Measurements from ENCODE around the gene GATC. TPM values are rescaled to one million over a fixed set of nuclear protein-coding genes. Genes with fewer than 3 reads are reported as not detected.

Gene GATC
- total and polyA plus RNA-seq, 2 experiments from 2014 or later = 18.5 to 20.1 TPM

DNA sequence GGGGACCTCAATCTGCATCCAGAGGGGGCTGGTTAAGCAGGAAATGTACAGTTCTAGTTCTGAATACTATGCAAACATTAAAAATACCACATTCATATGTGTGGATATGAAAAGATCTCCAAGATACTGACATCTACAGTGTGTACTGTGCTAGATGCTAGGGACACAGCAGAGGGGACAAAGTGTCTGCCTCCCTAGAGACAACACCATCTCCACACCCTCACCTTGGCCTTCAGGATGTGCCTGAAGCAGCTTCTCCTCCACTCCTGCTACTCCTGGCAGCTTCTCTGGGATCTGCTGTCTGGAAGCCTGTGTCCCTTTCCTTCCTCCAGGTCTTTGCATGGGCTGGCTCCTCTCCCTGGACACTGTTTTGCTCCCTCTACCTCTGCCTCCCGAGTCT lies 34.0 kb downstream of the GATC start:
- H3K27me3 ChIP-seq (ENCODE audit: insufficient read depth) = no peaks in the 10 kb centered on the region
- DNase-seq (ENCODE audit: low spot score) (no peak), ATAC-seq (no peak)
- no peaks in the 10 kb centered on the region for H3K36me3 Mint-ChIP-seq (ENCODE audit: low read depth)
- H3K4me2 ChIP-seq = no peak overlapping the region
- H4K20me1 ChIP-seq (replicated peaks; ENCODE audit: insufficient read depth) = 0 out of 2 replicates have a peak, but pooled peaks cover 4% of the 10 kb centered on the region
- no peak overlapping the region for H3K4me3 ChIP-seq
- no peaks in the 10 kb centered on the region for H3K9me2 ChIP-seq (ENCODE audit: insufficient read depth)
- H3K4me3 Mint-ChIP-seq = no peak overlapping the region
- no peaks in the 10 kb centered on the region for H3F3A ChIP-seq (replicated peaks; ENCODE audit: low read depth)
- H2AFZ ChIP-seq = no peak overlapping the region
- H3K79me2 ChIP-seq (replicated peaks; ENCODE audit: insufficient read depth) = no peaks in the 10 kb centered on the region
- peaks cover 8% of the 10 kb centered on the region for H3K27me3 Mint-ChIP-seq (ENCODE audit: insufficient read depth, low read depth, poor library complexity)
- no peaks in the 10 kb centered on the region; the same call in 1 of the 2 replicates for H3K4me1 ChIP-seq (ENCODE audit: insufficient read depth)
- H3K4me1 Mint-ChIP-seq = peaks cover 8% of the 10 kb centered on the region
- TF ChIP-seq STAT1 (IDR thresholded peaks at IDR 0.05; ENCODE audit: unreplicated experiment) = no peak
- TF ChIP-seq, protein P1, sequence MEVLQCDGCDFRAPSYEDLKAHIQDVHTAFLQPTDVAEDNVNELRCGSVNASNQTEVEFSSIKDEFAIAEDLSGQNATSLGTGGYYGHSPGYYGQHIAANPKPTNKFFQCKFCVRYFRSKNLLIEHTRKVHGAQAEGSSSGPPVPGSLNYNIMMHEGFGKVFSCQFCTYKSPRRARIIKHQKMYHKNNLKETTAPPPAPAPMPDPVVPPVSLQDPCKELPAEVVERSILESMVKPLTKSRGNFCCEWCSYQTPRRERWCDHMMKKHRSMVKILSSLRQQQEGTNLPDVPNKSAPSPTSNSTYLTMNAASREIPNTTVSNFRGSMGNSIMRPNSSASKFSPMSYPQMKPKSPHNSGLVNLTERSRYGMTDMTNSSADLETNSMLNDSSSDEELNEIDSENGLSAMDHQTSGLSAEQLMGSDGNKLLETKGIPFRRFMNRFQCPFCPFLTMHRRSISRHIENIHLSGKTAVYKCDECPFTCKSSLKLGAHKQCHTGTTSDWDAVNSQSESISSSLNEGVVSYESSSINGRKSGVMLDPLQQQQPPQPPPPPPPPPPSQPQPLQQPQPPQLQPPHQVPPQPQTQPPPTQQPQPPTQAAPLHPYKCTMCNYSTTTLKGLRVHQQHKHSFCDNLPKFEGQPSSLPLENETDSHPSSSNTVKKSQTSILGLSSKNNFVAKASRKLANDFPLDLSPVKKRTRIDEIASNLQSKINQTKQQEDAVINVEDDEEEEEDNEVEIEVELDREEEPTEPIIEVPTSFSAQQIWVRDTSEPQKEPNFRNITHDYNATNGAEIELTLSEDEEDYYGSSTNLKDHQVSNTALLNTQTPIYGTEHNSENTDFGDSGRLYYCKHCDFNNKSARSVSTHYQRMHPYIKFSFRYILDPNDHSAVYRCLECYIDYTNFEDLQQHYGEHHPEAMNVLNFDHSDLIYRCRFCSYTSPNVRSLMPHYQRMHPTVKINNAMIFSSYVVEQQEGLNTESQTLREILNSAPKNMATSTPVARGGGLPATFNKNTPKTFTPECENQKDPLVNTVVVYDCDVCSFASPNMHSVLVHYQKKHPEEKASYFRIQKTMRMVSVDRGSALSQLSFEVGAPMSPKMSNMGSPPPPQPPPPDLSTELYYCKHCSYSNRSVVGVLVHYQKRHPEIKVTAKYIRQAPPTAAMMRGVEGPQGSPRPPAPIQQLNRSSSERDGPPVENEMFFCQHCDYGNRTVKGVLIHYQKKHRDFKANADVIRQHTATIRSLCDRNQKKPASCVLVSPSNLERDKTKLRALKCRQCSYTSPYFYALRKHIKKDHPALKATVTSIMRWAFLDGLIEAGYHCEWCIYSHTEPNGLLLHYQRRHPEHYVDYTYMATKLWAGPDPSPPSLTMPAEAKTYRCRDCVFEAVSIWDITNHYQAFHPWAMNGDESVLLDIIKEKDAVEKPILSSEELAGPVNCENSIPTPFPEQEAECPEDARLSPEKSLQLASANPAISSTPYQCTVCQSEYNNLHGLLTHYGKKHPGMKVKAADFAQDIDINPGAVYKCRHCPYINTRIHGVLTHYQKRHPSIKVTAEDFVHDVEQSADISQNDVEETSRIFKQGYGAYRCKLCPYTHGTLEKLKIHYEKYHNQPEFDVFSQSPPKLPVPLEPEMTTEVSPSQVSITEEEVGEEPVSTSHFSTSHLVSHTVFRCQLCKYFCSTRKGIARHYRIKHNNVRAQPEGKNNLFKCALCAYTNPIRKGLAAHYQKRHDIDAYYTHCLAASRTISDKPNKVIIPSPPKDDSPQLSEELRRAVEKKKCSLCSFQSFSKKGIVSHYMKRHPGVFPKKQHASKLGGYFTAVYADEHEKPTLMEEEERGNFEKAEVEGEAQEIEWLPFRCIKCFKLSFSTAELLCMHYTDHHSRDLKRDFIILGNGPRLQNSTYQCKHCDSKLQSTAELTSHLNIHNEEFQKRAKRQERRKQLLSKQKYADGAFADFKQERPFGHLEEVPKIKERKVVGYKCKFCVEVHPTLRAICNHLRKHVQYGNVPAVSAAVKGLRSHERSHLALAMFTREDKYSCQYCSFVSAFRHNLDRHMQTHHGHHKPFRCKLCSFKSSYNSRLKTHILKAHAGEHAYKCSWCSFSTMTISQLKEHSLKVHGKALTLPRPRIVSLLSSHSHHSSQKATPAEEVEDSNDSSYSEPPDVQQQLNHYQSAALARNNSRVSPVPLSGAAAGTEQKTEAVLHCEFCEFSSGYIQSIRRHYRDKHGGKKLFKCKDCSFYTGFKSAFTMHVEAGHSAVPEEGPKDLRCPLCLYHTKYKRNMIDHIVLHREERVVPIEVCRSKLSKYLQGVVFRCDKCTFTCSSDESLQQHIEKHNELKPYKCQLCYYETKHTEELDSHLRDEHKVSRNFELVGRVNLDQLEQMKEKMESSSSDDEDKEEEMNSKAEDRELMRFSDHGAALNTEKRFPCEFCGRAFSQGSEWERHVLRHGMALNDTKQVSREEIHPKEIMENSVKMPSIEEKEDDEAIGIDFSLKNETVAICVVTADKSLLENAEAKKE (CRISPR knock-in tag; IDR thresholded peaks at IDR 0.05) = no peak
- TF ChIP-seq, protein P2, sequence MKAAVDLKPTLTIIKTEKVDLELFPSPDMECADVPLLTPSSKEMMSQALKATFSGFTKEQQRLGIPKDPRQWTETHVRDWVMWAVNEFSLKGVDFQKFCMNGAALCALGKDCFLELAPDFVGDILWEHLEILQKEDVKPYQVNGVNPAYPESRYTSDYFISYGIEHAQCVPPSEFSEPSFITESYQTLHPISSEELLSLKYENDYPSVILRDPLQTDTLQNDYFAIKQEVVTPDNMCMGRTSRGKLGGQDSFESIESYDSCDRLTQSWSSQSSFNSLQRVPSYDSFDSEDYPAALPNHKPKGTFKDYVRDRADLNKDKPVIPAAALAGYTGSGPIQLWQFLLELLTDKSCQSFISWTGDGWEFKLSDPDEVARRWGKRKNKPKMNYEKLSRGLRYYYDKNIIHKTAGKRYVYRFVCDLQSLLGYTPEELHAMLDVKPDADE (IDR thresholded peaks at IDR 0.05) = no peak
- no peaks in the 10 kb centered on the region for H3K36me3 ChIP-seq (ENCODE audit: insufficient read depth)
- H3K27ac Mint-ChIP-seq = no peak overlapping the region
- H3K27ac ChIP-seq (ENCODE audit: low read depth) = no peak overlapping the region
- H3K9me3 Mint-ChIP-seq = no peaks in the 10 kb centered on the region

DNA sequence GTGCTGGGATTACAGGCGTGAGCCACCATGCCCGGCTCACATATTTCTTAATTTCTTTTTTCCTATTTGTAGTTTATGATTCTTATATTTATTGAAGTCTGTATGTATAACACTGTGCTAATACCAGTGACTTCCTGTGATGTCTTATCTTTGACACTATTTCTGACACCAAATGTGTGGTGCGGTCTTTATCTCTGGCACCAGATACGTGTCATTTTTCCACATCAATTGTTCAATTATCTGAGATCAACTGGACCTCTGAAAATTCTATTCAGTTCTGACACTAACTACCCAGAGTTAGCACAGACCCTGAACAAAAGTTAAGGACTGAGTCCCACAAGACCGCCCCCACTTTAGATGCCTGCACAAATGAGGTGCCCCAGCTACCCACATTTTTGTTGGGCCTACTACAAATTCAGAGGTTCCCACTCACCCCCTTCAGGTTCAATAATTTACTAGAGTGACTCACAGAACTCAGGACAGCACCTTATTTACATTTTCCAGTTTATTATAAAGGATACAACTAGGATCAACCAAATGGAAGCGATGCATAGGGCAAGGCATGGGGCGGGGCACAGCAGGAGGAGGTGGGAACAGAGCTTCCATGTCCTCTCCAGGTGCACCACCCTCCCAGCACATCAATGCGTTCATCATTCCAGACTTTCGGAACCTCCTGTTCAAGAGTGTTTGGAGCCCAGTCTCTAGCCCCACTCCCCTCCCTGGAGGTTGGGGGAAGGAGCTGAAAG lies 35.0 kb downstream of the GATC start:
- H3F3A ChIP-seq (replicated peaks; ENCODE audit: low read depth) = no peaks in the 10 kb centered on the region
- H3K4me1 ChIP-seq (ENCODE audit: insufficient read depth) = no peaks in the 10 kb centered on the region; the same call in 1 of the 2 replicates
- ATAC-seq (no peak), DNase-seq (ENCODE audit: low spot score) (no peak)
- H4K20me1 ChIP-seq (replicated peaks; ENCODE audit: insufficient read depth) = no peaks in the 10 kb centered on the region
- Mint-ChIP-seq H3K9me3 (no peaks in the 10 kb centered on the region), H3K27ac (no peak overlapping the region), H3K36me3 (ENCODE audit: low read depth) (no peaks in the 10 kb centered on the region), H3K27me3 (ENCODE audit: insufficient read depth, low read depth, poor library complexity) (peaks cover 7% of the 10 kb centered on the region), H3K4me3 (no peak overlapping the region), H3K4me1 (peaks cover 8% of the 10 kb centered on the region)
- no peak overlapping the region for H3K4me2 ChIP-seq
- H2AFZ ChIP-seq = no peak overlapping the region
- no peak overlapping the region for H3K4me3 ChIP-seq
- H3K79me2 ChIP-seq (replicated peaks; ENCODE audit: insufficient read depth) = no peaks in the 10 kb centered on the region
- H3K27ac ChIP-seq (ENCODE audit: low read depth) = no peak overlapping the region
- H3K36me3 ChIP-seq (ENCODE audit: insufficient read depth) = no peaks in the 10 kb centered on the region
- no peaks in the 10 kb centered on the region for H3K27me3 ChIP-seq (ENCODE audit: insufficient read depth)
- no peaks in the 10 kb centered on the region for H3K9me2 ChIP-seq (ENCODE audit: insufficient read depth)
- TF ChIP-seq CREB1 (CRISPR knock-in tag; IDR thresholded peaks at IDR 0.05; ENCODE audit: low read depth) (no peak), JUNB (IDR thresholded peaks at IDR 0.05; ENCODE audit: unreplicated experiment) (no peak), EZH2 (IDR thresholded peaks at IDR 0.05; ENCODE audit: low read depth, unreplicated experiment) (no peak), CTCF (conservative IDR thresholded peaks at IDR 0.05; ENCODE audit: low read depth in 2 of 2) (no peak)
- TF ChIP-seq, protein P2 (IDR thresholded peaks at IDR 0.05) = no peak
